Esophagus muscularis mucosa (tissue), 3 donors: ENCODE data around the gene CKB.

Experiments used
- CTCF ChIP-seq, 3 experiments: fragments of 200-600 bp in 2 of 3; fragments of 450-650 bp in 1 of 3; sonication (generic) in 2 of 3; IDR thresholded peaks; one replicate each; pipeline ENCODE4 v1.5.1; 2017 to 2019; ENCODE audit warnings: antibody characterized with exemption in 3 of 3, mild to moderate bottlenecking in 2 of 3, moderate library complexity in 1 of 3
- POLR2A ChIP-seq: fragments of 450-650 bp; IDR thresholded peaks from one replicate; pipeline ENCODE4 v1.6.1; 2017; ENCODE audit warnings: antibody characterized with exemption, moderate library complexity, mild to moderate bottlenecking, low read depth

GRCh38 chr14:103529383-103530365, 7.0 kb upstream of the CKB start:
- no peak for TF ChIP-seq CTCF (IDR thresholded peaks at IDR 0.05)
- no peak for TF ChIP-seq POLR2A
